ENCODE data around the gene SLIT3.

SLIT3 gene

GRCh38 chr5:168879331-168879730, 421.6 kb downstream of the SLIT3 start:
- no peak for DNase-seq

GRCh38 chr5:168878135-168878745, 422.7 kb downstream of the SLIT3 start:
- no peak for DNase-seq

- no peak for DNase-seq
Observed at GRCh38 chr5:168877132-168877892, 423.6 kb downstream of the SLIT3 start.

GRCh38 chr5:168876419-168876818, 424.5 kb downstream of the SLIT3 start:
- DNase-seq: no peak

- DNase-seq: no peak
Observed at GRCh38 chr5:168875832-168876231, 425.1 kb downstream of the SLIT3 start.

GRCh38 chr5:168874713-168875380, 426.1 kb downstream of the SLIT3 start:
- DNase-seq: no peak

GRCh38 chr5:168872246-168872645, 428.7 kb downstream of the SLIT3 start:
- DNase-seq: no peak

- no peak for DNase-seq
Observed at GRCh38 chr5:168870910-168871309, 430.0 kb downstream of the SLIT3 start.

GRCh38 chr5:168869615-168870227, 431.2 kb downstream of the SLIT3 start:
- DNase-seq: no peak

- no peak for DNase-seq
Observed at GRCh38 chr5:168867241-168867640, 433.7 kb downstream of the SLIT3 start.

- DNase-seq: no peak
Observed at GRCh38 chr5:168865968-168866367, 435.0 kb downstream of the SLIT3 start.

- no peak for DNase-seq
Observed at GRCh38 chr5:168863021-168863420, 437.9 kb downstream of the SLIT3 start.

GRCh38 chr5:168860503-168860902, 440.4 kb downstream of the SLIT3 start:
- DNase-seq: no peak

- DNase-seq: no peak
Observed at GRCh38 chr5:168860081-168860480, 440.9 kb downstream of the SLIT3 start.

GRCh38 chr5:168859471-168859870, 441.5 kb downstream of the SLIT3 start:
- DNase-seq: no peak

- DNase-seq: no peak
Observed at GRCh38 chr5:168858994-168859393, 441.9 kb downstream of the SLIT3 start.

GRCh38 chr5:168858371-168858770, 442.6 kb downstream of the SLIT3 start:
- no peak for DNase-seq

- DNase-seq: no peak
Observed at GRCh38 chr5:168853972-168854371, 447.0 kb downstream of the SLIT3 start.

GRCh38 chr5:168852329-168852728, 448.6 kb downstream of the SLIT3 start:
- DNase-seq: no peak

- no peak for DNase-seq
Observed at GRCh38 chr5:168851902-168852321, 449.0 kb downstream of the SLIT3 start.

GRCh38 chr5:168850683-168851082, 450.3 kb downstream of the SLIT3 start:
- DNase-seq: no peak

GRCh38 chr5:168848569-168848968, 452.4 kb downstream of the SLIT3 start:
- no peak for DNase-seq

- DNase-seq: no peak
Observed at GRCh38 chr5:168847511-168848073, 453.3 kb downstream of the SLIT3 start.

Data from RPMI8226 (cell line).